HepG2 (cell line): ENCODE results near the gene RPS8. TPM values are rescaled to one million over a fixed set of nuclear protein-coding genes. Genes with fewer than 3 reads are reported as not detected.

ENCODE experiments used
- ATRX ChIP-seq: sonication (generic); formaldehyde crosslinking; IDR thresholded peaks from 2 replicates; pipeline ENCODE4 v1.4.0; 2020; ENCODE audit warnings: missing genetic modification reagents, borderline replicate concordance
- CBX5 ChIP-seq: sonication (generic); formaldehyde crosslinking; IDR thresholded peaks from 2 replicates; pipeline ENCODE4 v1.4.0; 2020; ENCODE audit warnings: missing genetic modification reagents, borderline replicate concordance
- GABPB1 ChIP-seq: IDR thresholded peaks from 2 replicates; pipeline ENCODE4 v1.6.1; 2016; ENCODE audit warnings: mild to moderate bottlenecking, missing genetic modification reagents, moderate library complexity, missing compliant biosample characterization
- MAX ChIP-seq: IDR thresholded peaks from 2 replicates; pipeline ENCODE4 v1.6.1; 2012; ENCODE audit warnings: inconsistent platforms
- PITX1 ChIP-seq: sonication (generic); formaldehyde crosslinking; IDR thresholded peaks from 2 replicates; pipeline ENCODE4 v1.5.1; 2020; ENCODE audit warnings: mild to moderate bottlenecking, missing genetic modification reagents
- SP1 ChIP-seq, 2 experiments: fragments of 450-650 bp in 1 of 2; sonication (generic) in 1 of 2; formaldehyde crosslinking in 1 of 2; IDR thresholded peaks; 2 replicates each; pipeline versions ENCODE4 v1.4.0 to v1.6.1; 2016 to 2020; ENCODE audit warnings: missing genetic modification reagents in 1 of 2
- SP140L ChIP-seq: sonication (generic); formaldehyde crosslinking; IDR thresholded peaks from 2 replicates; pipeline ENCODE4 v1.4.0; 2020; ENCODE audit warnings: missing genetic modification reagents, borderline replicate concordance
- STAT5B ChIP-seq: sonication (generic); formaldehyde crosslinking; IDR thresholded peaks from 2 replicates; pipeline ENCODE4 v1.4.0; 2020; ENCODE audit warnings: missing genetic modification reagents
- ZFP36L1 ChIP-seq: sonication (generic); formaldehyde crosslinking; IDR thresholded peaks from 2 replicates; pipeline ENCODE4 v1.8.0; 2022; ENCODE audit warnings: mild to moderate bottlenecking, missing genetic modification reagents, moderate library complexity
- ZMAT5 ChIP-seq: sonication (generic); formaldehyde crosslinking; IDR thresholded peaks from 2 replicates; pipeline ENCODE4 v1.5.0; 2020; ENCODE audit warnings: mild to moderate bottlenecking, low read depth, missing genetic modification reagents, borderline replicate concordance
- ZNF510 ChIP-seq: sonication (generic); formaldehyde crosslinking; IDR thresholded peaks from 2 replicates; pipeline ENCODE4 v1.4.0; 2020; ENCODE audit warnings: low read depth, mild to moderate bottlenecking, missing genetic modification reagents
- ZNF549 ChIP-seq: sonication (generic); formaldehyde crosslinking; IDR thresholded peaks from 2 replicates; pipeline ENCODE4 v1.5.0; 2020; ENCODE audit warnings: missing genetic modification reagents
- polyA plus RNA-seq, 8 experiments: library from polyadenylated mRNA; depleted of rRNA in 3 of 8; stranded (reverse) in 7 of 8; unstranded in 1 of 8; fragments of >200 nt; fragmentation: Illumina TruSeq in 4 of 8; extraction: Trizol in 4 of 8; gene quantifications; 2 replicates each; pipeline versions ENCODE4 v1.2.1 to v1.2.3, GENCODE V29; 2011 to 2016; ENCODE audit warnings: low read depth in 4 of 8, missing spikeins in 1 of 8, mixed read lengths in 1 of 8; ENCODE audit not compliant: insufficient read depth in 1 of 8
- total RNA-seq, 5 experiments: library from RNA; depleted of rRNA; stranded (reverse); fragments of >200 nt; fragmentation: Illumina TruSeq; extraction: Trizol; gene quantifications; 2 replicates each; pipeline ENCODE4 v1.2.3, GENCODE V29; 2016; ENCODE audit warnings: low read depth in 1 of 5
- TF ChIP-seq, protein P1 (sequence below): sonication (generic); formaldehyde crosslinking; IDR thresholded peaks from 2 replicates; pipeline ENCODE4 v1.4.0; 2020; ENCODE audit warnings: missing genetic modification reagents
- TF ChIP-seq, protein P2 (sequence below): sonication (generic); formaldehyde crosslinking; IDR thresholded peaks from 2 replicates; pipeline ENCODE4 v1.5.0; 2020; ENCODE audit warnings: mild to moderate bottlenecking, missing genetic modification reagents, borderline replicate concordance
- TF ChIP-seq, protein P3 (sequence below): sonication (generic); formaldehyde crosslinking; IDR thresholded peaks from 2 replicates; pipeline ENCODE4 v1.5.0; 2020; ENCODE audit warnings: missing genetic modification reagents

RPS8 gene
- total and polyA plus RNA-seq, 2 of the 13 experiments (the other 11 are each of a cell fraction or from before 2014, with no cell fraction given), result 2,628 to 2,822 TPM

DNA sequence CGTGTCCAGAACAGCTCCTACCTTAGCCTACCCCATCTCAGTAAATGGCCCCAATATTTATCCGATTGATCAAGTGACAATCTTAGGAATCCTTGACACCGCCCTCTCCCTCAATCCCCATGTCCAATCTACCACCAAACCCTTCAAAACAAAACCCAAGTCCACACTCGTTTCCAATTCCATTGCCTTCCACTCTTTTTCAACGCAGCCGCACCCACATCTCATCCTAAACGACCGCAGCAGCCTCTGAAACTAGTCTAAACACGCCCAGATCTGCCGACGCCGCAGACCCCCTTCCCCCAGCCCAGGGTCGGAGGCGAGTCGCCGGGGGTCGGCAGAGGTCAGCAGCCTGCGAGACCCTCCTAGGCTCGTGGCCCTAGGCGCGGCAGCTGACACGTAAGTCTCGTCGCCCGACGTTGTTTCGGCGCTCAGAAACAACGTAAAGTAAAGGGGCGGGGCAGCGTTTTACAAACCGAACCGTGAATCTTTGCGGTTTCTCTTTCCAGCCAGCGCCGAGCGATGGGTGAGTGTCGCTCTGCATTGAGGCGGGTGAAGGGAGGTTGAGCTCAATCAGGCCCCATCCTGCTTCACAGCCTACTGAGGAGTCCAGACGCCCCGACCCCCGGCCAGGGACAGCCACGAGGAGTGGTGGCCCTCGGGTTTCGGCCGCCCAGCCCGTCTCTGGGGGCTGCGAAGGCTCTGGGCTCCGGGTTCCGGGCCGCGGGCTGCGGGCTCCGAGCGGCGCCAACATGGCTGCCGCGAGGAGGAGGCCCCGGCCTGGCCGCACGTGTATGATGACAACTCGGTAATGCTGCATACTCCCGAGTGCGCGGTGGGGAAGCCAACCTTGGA lies at the start of gene RPS8 (continued):
- TF ChIP-seq MAX (peak; percentile 92), GABPB1 (CRISPR knock-in tag) (peak; percentile 75), STAT5B (CRISPR knock-in tag) (no peak), CBX5 (peak; percentile 57; the same call in 1 of the 2 replicates), SP1 (IDR thresholded peaks at IDR 0.05) (no peak), SP1 (CRISPR knock-in tag; IDR thresholded peaks at IDR 0.05) (peak; percentile 98), SP140L (no peak), PITX1 (CRISPR knock-in tag) (peak; percentile 57), ZFP36L1 (peak; percentile 84; the same call in 1 of the 2 replicates), ATRX (CRISPR knock-in tag) (no peak), ZNF549 (no peak), ZNF510 (CRISPR knock-in tag) (no peak; the same call in 1 of the 2 replicates), ZMAT5 (CRISPR knock-in tag) (no peak)
- TF ChIP-seq, protein P1, sequence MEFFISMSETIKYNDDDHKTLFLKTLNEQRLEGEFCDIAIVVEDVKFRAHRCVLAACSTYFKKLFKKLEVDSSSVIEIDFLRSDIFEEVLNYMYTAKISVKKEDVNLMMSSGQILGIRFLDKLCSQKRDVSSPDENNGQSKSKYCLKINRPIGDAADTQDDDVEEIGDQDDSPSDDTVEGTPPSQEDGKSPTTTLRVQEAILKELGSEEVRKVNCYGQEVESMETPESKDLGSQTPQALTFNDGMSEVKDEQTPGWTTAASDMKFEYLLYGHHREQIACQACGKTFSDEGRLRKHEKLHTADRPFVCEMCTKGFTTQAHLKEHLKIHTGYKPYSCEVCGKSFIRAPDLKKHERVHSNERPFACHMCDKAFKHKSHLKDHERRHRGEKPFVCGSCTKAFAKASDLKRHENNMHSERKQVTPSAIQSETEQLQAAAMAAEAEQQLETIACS, result peak; percentile 55; the same call in 1 of the 2 replicates
- TF ChIP-seq, protein P2, sequence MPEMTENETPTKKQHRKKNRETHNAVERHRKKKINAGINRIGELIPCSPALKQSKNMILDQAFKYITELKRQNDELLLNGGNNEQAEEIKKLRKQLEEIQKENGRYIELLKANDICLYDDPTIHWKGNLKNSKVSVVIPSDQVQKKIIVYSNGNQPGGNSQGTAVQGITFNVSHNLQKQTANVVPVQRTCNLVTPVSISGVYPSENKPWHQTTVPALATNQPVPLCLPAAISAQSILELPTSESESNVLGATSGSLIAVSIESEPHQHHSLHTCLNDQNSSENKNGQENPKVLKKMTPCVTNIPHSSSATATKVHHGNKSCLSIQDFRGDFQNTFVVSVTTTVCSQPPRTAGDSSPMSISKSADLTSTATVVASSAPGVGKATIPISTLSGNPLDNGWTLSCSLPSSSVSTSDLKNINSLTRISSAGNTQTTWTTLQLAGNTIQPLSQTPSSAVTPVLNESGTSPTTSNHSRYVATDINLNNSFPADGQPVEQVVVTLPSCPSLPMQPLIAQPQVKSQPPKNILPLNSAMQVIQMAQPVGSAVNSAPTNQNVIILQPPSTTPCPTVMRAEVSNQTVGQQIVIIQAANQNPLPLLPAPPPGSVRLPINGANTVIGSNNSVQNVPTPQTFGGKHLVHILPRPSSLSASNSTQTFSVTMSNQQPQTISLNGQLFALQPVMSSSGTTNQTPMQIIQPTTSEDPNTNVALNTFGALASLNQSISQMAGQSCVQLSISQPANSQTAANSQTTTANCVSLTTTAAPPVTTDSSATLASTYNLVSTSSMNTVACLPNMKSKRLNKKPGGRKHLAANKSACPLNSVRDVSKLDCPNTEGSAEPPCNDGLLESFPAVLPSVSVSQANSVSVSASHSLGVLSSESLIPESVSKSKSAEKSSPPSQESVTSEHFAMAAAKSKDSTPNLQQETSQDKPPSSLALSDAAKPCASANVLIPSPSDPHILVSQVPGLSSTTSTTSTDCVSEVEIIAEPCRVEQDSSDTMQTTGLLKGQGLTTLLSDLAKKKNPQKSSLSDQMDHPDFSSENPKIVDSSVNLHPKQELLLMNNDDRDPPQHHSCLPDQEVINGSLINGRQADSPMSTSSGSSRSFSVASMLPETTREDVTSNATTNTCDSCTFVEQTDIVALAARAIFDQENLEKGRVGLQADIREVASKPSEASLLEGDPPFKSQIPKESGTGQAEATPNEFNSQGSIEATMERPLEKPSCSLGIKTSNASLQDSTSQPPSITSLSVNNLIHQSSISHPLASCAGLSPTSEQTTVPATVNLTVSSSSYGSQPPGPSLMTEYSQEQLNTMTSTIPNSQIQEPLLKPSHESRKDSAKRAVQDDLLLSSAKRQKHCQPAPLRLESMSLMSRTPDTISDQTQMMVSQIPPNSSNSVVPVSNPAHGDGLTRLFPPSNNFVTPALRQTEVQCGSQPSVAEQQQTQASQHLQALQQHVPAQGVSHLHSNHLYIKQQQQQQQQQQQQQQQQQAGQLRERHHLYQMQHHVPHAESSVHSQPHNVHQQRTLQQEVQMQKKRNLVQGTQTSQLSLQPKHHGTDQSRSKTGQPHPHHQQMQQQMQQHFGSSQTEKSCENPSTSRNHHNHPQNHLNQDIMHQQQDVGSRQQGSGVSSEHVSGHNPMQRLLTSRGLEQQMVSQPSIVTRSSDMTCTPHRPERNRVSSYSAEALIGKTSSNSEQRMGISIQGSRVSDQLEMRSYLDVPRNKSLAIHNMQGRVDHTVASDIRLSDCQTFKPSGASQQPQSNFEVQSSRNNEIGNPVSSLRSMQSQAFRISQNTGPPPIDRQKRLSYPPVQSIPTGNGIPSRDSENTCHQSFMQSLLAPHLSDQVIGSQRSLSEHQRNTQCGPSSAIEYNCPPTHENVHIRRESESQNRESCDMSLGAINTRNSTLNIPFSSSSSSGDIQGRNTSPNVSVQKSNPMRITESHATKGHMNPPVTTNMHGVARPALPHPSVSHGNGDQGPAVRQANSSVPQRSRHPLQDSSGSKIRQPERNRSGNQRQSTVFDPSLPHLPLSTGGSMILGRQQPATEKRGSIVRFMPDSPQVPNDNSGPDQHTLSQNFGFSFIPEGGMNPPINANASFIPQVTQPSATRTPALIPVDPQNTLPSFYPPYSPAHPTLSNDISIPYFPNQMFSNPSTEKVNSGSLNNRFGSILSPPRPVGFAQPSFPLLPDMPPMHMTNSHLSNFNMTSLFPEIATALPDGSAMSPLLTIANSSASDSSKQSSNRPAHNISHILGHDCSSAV (CRISPR knock-in tag), result no peak
- TF ChIP-seq, protein P3, sequence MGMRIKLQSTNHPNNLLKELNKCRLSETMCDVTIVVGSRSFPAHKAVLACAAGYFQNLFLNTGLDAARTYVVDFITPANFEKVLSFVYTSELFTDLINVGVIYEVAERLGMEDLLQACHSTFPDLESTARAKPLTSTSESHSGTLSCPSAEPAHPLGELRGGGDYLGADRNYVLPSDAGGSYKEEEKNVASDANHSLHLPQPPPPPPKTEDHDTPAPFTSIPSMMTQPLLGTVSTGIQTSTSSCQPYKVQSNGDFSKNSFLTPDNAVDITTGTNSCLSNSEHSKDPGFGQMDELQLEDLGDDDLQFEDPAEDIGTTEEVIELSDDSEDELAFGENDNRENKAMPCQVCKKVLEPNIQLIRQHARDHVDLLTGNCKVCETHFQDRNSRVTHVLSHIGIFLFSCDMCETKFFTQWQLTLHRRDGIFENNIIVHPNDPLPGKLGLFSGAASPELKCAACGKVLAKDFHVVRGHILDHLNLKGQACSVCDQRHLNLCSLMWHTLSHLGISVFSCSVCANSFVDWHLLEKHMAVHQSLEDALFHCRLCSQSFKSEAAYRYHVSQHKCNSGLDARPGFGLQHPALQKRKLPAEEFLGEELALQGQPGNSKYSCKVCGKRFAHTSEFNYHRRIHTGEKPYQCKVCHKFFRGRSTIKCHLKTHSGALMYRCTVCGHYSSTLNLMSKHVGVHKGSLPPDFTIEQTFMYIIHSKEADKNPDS (CRISPR knock-in tag), result no peak
